NOMO-1 treated with dmso at 0.1 percent for 144 hours (cell line): ENCODE measurements around the gene GPR22.

Experiments used
- DNase-seq: peaks from one replicate; lab custom pipeline; 2025; ENCODE audit not compliant: unreplicated experiment; lab: John Stamatoyannopoulos, UW

GPR22 gene

GRCh38 chr7:107474104-107474521 lies 4.3 kb downstream of the GPR22 start:
- no peak for DNase-seq

GRCh38 chr7:107479303-107479702 lies 9.4 kb downstream of the GPR22 start:
- DNase-seq: no peak

GRCh38 chr7:107480932-107481331 lies 11.1 kb downstream of the GPR22 start:
- DNase-seq: no peak

- DNase-seq: no peak
Observed at GRCh38 chr7:107482571-107482970, 12.7 kb downstream of the GPR22 start.

- DNase-seq: no peak
Observed at GRCh38 chr7:107486041-107486440, 16.2 kb downstream of the GPR22 start.

GRCh38 chr7:107492875-107493274 lies 23.0 kb downstream of the GPR22 start:
- no peak for DNase-seq

- DNase-seq: no peak
Observed at GRCh38 chr7:107494315-107494751, 24.5 kb downstream of the GPR22 start.

- DNase-seq: no peak
Observed at GRCh38 chr7:107494884-107495283, 25.0 kb downstream of the GPR22 start.

- DNase-seq: no peak
Observed at GRCh38 chr7:107495516-107495915, 25.7 kb downstream of the GPR22 start.

- DNase-seq: no peak
Observed at GRCh38 chr7:107499731-107500130, 29.9 kb downstream of the GPR22 start.

GRCh38 chr7:107501593-107501992 lies 31.7 kb downstream of the GPR22 start:
- peak; percentile 9 for DNase-seq

- no peak for DNase-seq
Observed at GRCh38 chr7:107502154-107502553, 32.3 kb downstream of the GPR22 start.

- DNase-seq: no peak
Observed at GRCh38 chr7:107502797-107503196, 32.9 kb downstream of the GPR22 start.

- DNase-seq: no peak
Observed at GRCh38 chr7:107503687-107504086, 33.8 kb downstream of the GPR22 start.

GRCh38 chr7:107505362-107505761 lies 35.5 kb downstream of the GPR22 start:
- DNase-seq: no peak

GRCh38 chr7:107505997-107506673 lies 36.3 kb downstream of the GPR22 start:
- DNase-seq: no peak

- no peak for DNase-seq
Observed at GRCh38 chr7:107506674-107507339, 37.0 kb downstream of the GPR22 start.
